ENCODE results near the gene LNX1.

GRCh38 chr4:53465281-53465680, 126.0 kb downstream of the LNX1 start:
- TF ChIP-seq YY1 (IDR thresholded peaks at IDR 0.05; ENCODE audit: low read depth) (no peak), EP300 (IDR thresholded peaks at IDR 0.05; ENCODE audit: borderline replicate concordance) (no peak), MAX (IDR thresholded peaks at IDR 0.05) (no peak), EGR1 (IDR thresholded peaks at IDR 0.05) (no peak), REST (IDR thresholded peaks at IDR 0.05; ENCODE audit: low read depth) (no peak), CREB1 (IDR thresholded peaks at IDR 0.05; ENCODE audit: low read depth) (no peak), ZBTB7A (IDR thresholded peaks at IDR 0.05; ENCODE audit: low read depth) (no peak), USF1 (IDR thresholded peaks at IDR 0.05) (no peak), TAF1 (IDR thresholded peaks at IDR 0.05; ENCODE audit: low read depth) (no peak), TEAD4 (IDR thresholded peaks at IDR 0.05) (no peak)

All from Ishikawa (cell line).